ENCODE results near the gene HCLS1.
A peak's percentile ranks its signal among the peaks of the same experiment; 100 is the strongest.
"Not testable (repeated sequence)": the region's sequence is repeated elsewhere in the genome, so short reads cannot be mapped to it uniquely, and the experiment has no call there.

Gene HCLS1

DNA sequence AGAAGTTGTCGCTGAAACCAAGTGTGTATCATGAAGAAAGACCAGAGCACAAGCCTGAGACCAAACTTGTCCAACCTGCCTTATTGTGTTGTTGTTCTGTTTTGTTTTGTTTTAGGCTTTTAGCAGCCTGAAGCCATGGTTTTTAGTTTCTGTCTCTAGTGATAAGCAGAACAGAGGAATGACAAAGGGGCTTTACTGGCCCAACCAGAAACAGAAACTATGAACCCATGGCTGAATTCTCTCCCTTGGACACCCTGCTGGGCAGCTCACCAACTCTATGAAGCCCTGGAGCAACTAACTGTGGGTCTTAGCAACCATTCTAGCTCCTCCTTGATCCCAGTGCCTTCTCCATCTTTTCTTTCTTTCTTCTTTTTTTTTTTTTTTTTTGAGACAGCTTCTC, 30.3 kb downstream of the HCLS1 start:
- peaks cover 6% of the 10 kb centered on the region for H3K4me1 Mint-ChIP-seq
- peak overlapping the region; percentile 72 to 86 for H3K27ac Mint-ChIP-seq
- no peaks in the 10 kb centered on the region for H3K27me3 Mint-ChIP-seq
- ATAC-seq (no peak), DNase-seq (no peak)
- H3K9me3 Mint-ChIP-seq: no peaks in the 10 kb centered on the region
- no peak overlapping the region for H3K4me3 Mint-ChIP-seq

GRCh38 chr3:121629601-121630000, 31.1 kb downstream of the HCLS1 start:
- ATAC-seq (peak; percentile 10), DNase-seq (no peak)
- Mint-ChIP-seq H3K27ac (peak overlapping the region; percentile 4 to 96), H3K4me3 (no peak overlapping the region), H3K9me3 (no peaks in the 10 kb centered on the region), H3K27me3 (no peaks in the 10 kb centered on the region), H3K4me1 (peaks cover 9% of the 10 kb centered on the region)

- Mint-ChIP-seq H3K4me3 (no peak overlapping the region), H3K27ac (peak overlapping the region in 1 of 2 donors; percentile 81), H3K4me1 (peaks cover 12% of the 10 kb centered on the region), H3K9me3 (no peaks in the 10 kb centered on the region), H3K27me3 (no peaks in the 10 kb centered on the region)
- ATAC-seq (no peak), DNase-seq (no peak)
Observed at GRCh38 chr3:121627622-121628021, 33.1 kb downstream of the HCLS1 start.

DNA sequence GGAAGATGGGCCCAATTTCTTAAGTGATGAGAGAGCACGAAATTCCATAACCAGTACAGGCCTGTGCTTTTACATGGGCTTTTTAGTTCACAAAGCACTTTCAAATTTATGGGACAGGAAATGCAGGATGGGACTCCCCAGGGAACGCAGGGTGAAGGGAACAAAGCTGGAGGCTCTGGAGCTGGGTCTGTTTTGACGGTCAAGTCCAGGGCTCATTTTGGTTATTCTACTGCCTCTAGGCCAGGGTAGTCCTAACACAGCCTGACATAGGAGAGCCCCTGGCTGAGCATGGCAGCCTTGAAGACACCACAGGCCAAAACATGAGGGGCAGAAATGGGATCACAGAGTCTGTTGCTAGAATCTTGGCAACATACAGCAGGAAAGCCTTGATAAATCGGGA, 33.5 kb downstream of the HCLS1 start:
- Mint-ChIP-seq H3K4me3 (no peak overlapping the region), H3K9me3 (no peaks in the 10 kb centered on the region), H3K4me1 (peaks cover 12% of the 10 kb centered on the region), H3K27ac (no peak overlapping the region), H3K27me3 (no peaks in the 10 kb centered on the region)
- DNase-seq (no peak), ATAC-seq (no peak)

DNA sequence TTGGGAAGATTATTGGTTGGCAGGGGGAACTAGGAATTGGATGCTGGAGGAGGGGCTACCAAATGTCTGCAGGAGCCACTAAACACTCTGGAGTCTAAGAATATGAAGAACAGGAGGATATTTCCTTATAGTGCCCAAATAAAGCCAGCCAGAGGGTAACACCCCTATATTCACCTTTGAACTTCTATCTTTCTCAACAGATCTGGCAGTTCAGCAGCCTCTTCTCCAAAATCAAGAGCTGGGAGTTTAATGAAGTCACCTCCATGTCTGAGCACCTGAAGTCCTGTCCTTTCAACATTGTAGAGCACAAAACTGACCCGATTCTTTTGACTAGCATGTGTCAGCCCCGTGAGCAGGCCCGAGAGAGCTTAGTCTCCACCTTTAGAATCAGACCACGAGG, 34.2 kb downstream of the HCLS1 start:
- H3K27ac Mint-ChIP-seq: no peak overlapping the region
- H3K4me3 Mint-ChIP-seq: no peak overlapping the region
- peaks cover 10% of the 10 kb centered on the region for H3K4me1 Mint-ChIP-seq
- H3K9me3 Mint-ChIP-seq: no peaks in the 10 kb centered on the region
- H3K27me3 Mint-ChIP-seq: no peaks in the 10 kb centered on the region
- ATAC-seq (no peak), DNase-seq (no peak)

DNA sequence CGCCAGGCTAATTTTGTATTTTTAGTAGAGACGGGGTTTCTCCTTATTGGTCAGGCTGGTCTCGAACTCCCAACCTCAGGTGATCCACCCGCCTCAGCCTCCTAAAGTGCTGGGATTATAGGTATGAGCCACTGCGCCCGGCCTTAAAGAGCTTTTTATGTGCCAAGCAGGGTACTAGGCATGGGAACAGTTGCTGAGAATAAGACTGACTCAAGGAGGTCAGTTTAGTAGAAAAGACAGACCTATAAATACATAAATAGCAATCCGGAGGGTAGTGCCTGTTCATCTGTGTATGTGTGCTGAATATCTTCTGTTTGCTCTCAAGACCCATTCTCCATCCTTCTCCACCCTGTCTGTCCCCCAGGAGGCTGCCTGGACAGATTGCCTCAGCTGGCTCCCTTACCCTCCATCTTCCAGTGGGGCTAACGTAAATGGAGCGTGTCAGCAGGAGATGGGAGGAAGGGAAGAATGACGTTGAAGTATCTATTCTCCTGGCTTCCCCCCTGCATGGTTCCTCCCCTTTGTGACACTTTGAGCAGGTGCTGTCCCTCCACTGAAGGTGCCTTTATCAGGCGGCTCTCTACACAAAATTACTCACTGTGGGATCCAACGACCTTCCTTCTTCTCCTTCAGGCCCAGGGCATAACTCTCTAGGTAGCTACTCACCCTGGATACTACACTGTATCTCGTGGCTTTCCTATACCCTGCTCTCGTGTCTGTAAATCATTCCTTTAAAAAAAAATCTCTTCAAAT, 36.4 kb downstream of the HCLS1 start:
- H3K4me1 Mint-ChIP-seq: peaks cover 6% of the 10 kb centered on the region
- ATAC-seq (no peak), DNase-seq (no peak)
- H3K4me3 Mint-ChIP-seq: no peak overlapping the region
- peak overlapping the region in 1 of 2 donors; percentile 51 for H3K27ac Mint-ChIP-seq
- H3K27me3 Mint-ChIP-seq: no peaks in the 10 kb centered on the region
- H3K9me3 Mint-ChIP-seq: no peaks in the 10 kb centered on the region

DNA sequence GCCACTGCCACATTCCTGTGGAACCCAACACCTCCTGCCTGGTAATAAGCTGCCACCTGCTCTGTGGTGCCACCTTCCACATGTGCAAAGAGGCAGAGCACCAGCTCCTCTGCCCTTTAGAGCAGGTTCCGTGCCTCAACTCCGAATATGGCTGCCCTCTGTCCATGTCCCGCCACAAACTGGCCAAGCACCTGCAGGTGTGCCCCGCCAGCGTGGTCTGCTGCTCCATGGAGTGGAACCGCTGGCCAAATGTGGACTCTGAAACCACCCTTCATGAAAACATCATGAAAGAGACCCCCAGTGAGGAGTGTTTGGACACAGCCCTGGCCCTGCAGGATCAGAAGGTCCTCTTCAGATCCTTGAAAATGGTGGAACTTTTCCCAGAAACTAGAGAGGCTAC, 39.2 kb downstream of the HCLS1 start:
- Mint-ChIP-seq H3K4me3 (no peak overlapping the region), H3K4me1 (peaks cover 6% of the 10 kb centered on the region), H3K27me3 (no peaks in the 10 kb centered on the region), H3K27ac (no peak overlapping the region), H3K9me3 (no peaks in the 10 kb centered on the region)
- DNase-seq (no peak), ATAC-seq (no peak)

DNA sequence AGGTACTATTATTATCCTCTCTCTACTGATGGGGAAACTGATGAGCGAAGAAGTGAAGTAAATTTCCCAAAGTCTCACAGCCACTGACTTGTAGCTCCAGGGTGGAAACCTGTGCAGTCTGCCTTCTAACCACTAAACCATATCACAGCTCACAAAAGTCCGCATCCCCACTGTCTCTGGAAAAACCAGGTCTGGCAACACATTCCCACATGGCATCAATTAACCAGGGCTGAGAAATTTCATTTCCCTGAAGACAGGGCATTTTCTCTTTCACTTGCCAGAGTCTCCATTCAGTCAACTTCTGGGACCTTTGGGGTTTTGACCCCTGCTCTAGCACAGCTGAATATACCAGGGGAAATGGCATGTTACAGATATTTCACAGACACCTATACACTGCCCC, 41.0 kb downstream of the HCLS1 start:
- H3K4me1 Mint-ChIP-seq: peaks cover 3% of the 10 kb centered on the region
- H3K27me3 Mint-ChIP-seq: no peaks in the 10 kb centered on the region
- H3K4me3 Mint-ChIP-seq: no peak overlapping the region
- ATAC-seq: no peak
- DNase-seq: no peak
- no peak overlapping the region for H3K27ac Mint-ChIP-seq
- no peaks in the 10 kb centered on the region for H3K9me3 Mint-ChIP-seq

GRCh38 chr3:121606106-121606505, 54.6 kb downstream of the HCLS1 start:
- DNase-seq: no peak
- Mint-ChIP-seq H3K4me3 (no peak overlapping the region), H3K4me1 (no peaks in the 10 kb centered on the region), H3K27me3 (no peaks in the 10 kb centered on the region), H3K9me3 (no peaks in the 10 kb centered on the region), H3K27ac (no peak overlapping the region)
- no peak for ATAC-seq

DNA sequence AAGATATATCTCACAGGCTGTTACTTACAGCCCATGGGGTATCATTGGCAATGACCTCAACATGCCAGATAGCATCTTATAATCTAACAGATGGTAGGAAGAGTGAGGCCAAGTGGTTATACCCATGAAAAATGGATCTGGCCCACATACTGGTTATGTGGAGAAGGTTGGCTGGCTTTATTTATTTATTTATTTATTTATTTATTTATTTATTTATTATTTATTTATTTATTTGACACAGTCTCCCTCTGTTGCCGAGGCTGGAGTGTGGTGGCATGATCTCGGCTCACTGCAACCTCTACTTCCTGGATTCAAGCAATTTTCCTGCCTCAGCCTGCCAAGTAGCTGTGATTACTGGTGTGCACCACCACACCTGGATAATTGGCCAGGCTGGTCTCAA, 55.9 kb downstream of the HCLS1 start:
- H3K4me1 Mint-ChIP-seq: no peaks in the 10 kb centered on the region
- no peaks in the 10 kb centered on the region for H3K27me3 Mint-ChIP-seq
- no peaks in the 10 kb centered on the region for H3K9me3 Mint-ChIP-seq
- DNase-seq: no peak
- H3K4me3 Mint-ChIP-seq: no peak overlapping the region
- H3K27ac Mint-ChIP-seq: no peak overlapping the region
- ATAC-seq: no peak

DNA sequence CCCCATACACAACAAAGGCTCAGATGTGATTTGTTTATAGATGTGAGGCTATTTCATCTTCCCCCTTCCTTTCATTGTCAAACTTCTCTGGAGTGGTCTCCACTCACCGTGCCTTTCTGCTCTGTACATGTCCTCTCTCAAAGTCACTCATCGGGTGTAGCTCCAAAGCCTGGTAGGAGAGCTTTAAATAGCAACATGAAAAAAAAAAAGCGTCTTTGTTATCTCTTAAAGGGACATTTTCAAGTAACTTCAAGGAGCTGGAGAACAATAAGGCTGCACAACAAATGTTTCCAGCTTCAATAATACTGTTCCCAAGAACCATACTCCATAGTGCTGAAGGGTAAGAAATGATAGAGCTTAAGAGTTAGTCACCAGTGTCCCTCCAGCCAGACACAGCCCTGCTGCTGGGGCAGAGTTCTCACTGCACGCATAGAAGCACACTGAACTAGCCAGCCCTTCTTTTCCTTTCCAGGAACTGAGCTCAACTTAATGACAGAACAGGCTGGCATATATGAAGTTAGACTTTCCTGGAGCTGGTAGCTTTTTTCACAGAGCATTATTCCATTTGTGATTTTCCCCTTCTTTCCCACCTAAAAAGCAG, 59.4 kb downstream of the HCLS1 start:
- Mint-ChIP-seq H3K4me1 (no peaks in the 10 kb centered on the region), H3K27me3 (no peaks in the 10 kb centered on the region), H3K27ac (no peak overlapping the region), H3K9me3 (no peaks in the 10 kb centered on the region), H3K4me3 (no peak overlapping the region)
- DNase-seq: no peak
- no peak for ATAC-seq

GRCh38 chr3:121599900-121600299, 60.8 kb downstream of the HCLS1 start:
- H3K27me3 Mint-ChIP-seq, H3K4me1 Mint-ChIP-seq, ATAC-seq, H3K9me3 Mint-ChIP-seq, H3K4me3 Mint-ChIP-seq, DNase-seq: not testable (repeated sequence)
- peak overlapping the region in 1 of 2 donors; percentile 4 for H3K27ac Mint-ChIP-seq

GRCh38 chr3:121598564-121598963, 62.1 kb downstream of the HCLS1 start:
- ATAC-seq: no peak
- Mint-ChIP-seq H3K27ac (no peak overlapping the region), H3K27me3 (no peaks in the 10 kb centered on the region)

DNA sequence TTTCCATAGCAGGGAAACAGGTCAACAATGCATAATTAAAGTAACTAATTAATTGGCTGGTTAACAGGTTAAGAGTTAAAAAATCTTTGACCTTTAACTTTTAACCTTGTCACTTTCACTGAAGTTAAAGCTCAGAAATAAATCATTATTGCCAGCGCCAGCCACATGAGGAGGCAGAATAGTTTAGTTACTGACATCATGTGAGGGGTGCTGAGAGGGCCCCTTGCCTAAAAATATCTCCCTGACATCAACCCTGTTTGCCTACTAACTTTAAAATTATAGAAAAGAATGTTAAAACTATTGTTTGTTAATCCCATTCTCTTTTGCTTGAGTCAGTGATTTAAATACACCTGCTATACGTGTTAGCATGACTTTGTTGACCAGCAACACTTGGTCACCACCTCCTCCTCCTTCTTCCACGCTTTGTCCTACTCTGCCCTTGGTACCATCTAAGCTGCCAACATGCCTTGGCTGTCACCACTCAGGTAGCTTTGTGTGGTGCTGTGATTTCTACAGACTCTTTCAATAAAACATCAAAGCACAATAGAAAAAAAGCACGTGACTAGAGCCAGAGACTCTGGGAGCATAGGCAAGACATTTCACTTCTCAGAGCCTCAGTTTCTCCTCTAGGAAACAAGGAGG, 64.8 kb downstream of the HCLS1 start:
- ATAC-seq: no peak
- H3K27me3 Mint-ChIP-seq: no peaks in the 10 kb centered on the region
- H3K9me3 Mint-ChIP-seq: no peaks in the 10 kb centered on the region
- H3K4me3 Mint-ChIP-seq: no peak overlapping the region
- H3K4me1 Mint-ChIP-seq: no peaks in the 10 kb centered on the region
- no peak for DNase-seq
- no peak overlapping the region for H3K27ac Mint-ChIP-seq

More at GRCh38 chr3:121598564-121598963, 62.1 kb downstream of the HCLS1 start:
- no peak for DNase-seq
- no peak overlapping the region for H3K4me3 Mint-ChIP-seq
- H3K9me3 Mint-ChIP-seq: no peaks in the 10 kb centered on the region
- H3K4me1 Mint-ChIP-seq: no peaks in the 10 kb centered on the region

- no peak for ATAC-seq
- DNase-seq: no peak
- no peaks in the 10 kb centered on the region for H3K9me3 Mint-ChIP-seq
- no peaks in the 10 kb centered on the region for H3K4me1 Mint-ChIP-seq
- H3K27me3 Mint-ChIP-seq: no peaks in the 10 kb centered on the region
- no peak overlapping the region for H3K4me3 Mint-ChIP-seq
- H3K27ac Mint-ChIP-seq: no peak overlapping the region
Observed at GRCh38 chr3:121594850-121595249, 65.9 kb downstream of the HCLS1 start.

GRCh38 chr3:121593806-121594205, 66.9 kb downstream of the HCLS1 start:
- H3K4me3 Mint-ChIP-seq, H3K4me1 Mint-ChIP-seq, H3K27me3 Mint-ChIP-seq, DNase-seq, ATAC-seq, H3K27ac Mint-ChIP-seq, H3K9me3 Mint-ChIP-seq: not testable (repeated sequence)

Data from stimulated activated naive CD8-positive, alpha-beta T cell treated with anti-CD3 and anti-CD28 coated beads, Interleukin-15, amount 100 ng/mL, for 72 hours (primary cell).